GM21737 (cell line): ENCODE results near the gene RSU1.

ENCODE experiments used
- ATAC-seq: cut with Tn5 transposase; IDR thresholded peaks from one replicate; pipeline ENCODE4 v1.9.1; 2021; ENCODE audit warnings: mild to moderate bottlenecking, moderate library complexity; ENCODE audit not compliant: unreplicated experiment

RSU1 gene

DNA sequence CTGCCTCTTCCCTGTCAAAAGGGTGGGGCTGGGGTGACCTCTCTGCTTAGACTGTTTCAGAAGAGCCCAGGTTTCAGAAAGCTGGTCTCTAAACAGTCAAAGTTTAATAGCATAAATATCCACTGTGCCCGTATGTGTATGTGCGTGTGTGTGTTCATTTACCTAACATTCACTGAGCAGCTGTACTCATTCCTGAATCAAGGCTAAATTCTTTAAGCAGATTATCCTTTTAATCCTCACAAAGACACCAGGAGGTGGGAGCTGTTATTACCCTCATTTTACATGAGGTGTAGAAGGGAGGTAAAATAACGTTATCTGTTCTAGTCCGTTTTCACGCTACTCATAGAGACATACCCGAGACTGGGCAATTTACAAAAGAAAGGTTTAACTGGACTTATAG is 72.2 kb downstream of the RSU1 start:
- ATAC-seq, result no peak

DNA sequence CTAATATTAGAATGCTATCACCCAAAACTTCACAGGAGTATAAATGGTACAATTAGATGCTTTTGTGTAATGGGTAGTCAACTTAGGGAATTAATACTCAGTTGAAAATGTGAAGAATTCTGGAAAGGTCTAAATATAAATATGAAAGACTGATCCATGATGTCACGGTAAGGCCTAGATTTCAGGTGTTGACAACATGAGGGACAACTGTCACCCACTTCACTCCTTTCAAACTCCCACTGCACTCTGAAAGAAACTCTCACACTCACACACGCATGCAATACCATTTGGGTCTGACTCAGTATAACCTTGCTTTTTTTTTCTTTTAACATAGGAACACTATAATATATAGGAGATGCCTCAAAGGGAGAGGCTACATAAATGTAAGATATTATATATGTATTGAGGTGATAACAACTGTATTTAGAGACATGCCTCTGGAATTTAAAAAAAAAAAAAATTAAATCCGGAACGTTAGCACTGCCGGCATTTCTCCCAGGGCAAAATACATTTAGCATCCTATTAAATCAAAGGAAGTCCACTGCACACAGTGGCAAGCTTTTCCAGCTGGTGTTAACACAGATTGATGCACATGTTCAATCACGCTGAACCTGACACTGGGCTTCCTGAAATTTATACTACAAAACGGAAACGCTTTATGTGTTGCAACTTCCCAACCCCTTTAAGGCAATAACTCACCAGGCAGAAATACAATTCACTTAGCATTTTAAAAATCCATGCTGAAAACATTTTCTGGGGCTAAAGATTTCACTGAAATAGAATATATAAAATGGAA is 74.9 kb downstream of the RSU1 start:
- no peak for ATAC-seq

DNA sequence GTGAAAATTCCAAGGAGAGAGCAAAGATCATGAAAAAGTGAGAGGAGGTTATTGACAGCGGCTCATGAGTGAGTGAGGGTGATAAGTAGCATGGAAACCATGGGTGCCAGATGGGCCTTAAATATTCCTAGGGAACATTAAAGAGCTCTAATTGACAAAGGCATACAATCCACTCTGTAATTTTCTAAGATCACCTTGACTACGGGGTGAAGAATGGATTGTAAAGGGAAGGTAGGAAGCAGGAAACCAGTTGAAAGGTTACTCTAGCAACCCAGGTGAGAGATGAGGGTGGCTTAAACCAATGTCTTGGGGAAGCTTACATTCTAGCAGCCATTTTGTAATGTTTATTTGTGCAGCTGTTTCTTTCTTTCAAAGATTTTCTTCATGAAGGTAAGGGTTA is 75.7 kb downstream of the RSU1 start:
- ATAC-seq, result no peak

DNA sequence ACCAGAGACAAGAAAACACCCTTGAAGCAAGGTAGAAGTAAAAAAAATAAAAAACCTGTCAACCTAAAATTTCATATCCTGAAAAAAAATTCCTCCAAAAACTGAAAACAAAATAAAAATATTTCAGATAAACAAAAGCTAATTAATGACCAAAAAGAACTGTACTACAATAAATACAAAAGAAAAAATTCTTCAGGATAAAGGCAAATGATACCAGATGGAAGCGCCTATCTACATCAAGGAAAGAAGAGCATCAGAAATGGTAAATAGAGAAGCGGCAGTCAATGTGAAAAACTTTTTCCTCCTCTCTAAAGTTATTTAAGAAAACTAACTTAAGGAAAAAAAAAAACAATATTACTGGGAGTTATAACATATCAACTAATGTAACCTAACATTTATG is 79.8 kb downstream of the RSU1 start:
- ATAC-seq, result no peak

DNA sequence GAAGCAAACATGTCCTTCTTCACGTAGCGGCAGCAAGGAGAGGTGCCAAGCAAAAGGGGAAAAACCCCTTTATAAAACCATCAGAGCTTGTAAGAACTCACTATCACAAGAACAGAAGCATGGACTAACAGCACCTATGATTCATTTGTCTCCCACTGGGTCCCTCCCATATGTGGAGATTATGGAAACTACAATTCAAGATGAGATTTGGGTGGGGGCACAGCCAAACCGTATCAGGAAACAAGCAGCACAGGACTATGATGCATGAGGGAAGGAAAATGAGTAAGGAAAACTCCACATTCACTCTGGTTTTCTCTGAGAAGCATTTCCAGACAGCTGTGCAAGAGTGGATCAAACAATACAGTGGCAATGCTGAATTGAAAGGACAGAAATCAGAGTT is 81.6 kb downstream of the RSU1 start:
- no peak for ATAC-seq

DNA sequence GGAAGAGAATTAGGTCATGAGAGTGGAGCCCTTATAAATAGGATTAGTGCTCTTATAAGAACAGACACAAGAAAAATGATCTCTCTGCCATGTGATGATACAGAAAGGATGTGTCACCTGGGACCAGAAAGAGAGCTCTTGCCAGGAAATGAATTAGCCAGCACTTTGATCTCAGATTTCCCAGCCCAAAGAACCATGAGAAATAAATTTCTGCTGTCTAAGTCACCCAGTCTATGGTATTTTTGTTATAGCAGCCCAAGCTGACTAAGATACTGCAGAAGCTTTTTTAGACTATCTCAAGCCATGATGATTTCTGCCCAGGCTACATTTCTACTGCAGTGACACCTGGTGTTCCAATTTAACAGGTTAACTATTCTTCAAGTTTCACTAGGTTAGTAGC is 84.8 kb downstream of the RSU1 start:
- no peak for ATAC-seq

DNA sequence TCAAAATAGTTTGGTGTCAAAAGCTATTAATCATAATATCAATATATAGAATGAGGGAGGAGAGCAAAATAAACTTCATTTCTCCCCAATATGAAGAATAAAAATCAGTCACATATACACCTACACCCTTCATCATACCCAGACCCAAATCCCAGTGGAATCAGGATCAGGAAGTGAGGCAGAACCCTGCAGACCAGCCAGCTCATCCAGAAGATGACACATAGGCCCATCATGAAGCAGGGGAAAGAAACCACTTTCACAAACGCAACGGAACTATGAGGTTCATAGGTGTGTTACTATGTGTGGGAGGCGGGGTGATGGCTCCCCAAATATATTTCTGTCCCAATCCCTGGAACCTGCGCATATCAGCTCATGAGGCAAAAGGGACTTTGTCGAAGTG is 89.0 kb downstream of the RSU1 start:
- no peak for ATAC-seq

DNA sequence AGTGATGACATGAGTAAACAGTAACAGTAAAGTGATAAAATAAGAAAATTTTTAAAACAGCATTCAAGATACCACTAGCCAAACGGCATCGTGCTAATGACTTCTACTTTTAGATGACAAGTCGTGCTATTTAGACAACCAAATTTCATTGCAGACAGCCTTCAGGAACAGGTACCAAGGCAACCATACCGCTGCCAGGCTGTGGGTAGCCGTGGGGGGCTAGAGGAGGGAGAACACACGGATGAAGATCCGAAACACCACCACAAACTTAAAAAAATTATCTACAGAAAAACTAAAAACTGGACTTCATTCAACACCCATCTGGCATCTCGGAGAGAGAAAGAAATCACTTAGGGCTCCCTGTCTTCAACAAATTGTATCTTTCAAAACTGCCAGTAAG is 89.6 kb downstream of the RSU1 start:
- no peak for ATAC-seq

DNA sequence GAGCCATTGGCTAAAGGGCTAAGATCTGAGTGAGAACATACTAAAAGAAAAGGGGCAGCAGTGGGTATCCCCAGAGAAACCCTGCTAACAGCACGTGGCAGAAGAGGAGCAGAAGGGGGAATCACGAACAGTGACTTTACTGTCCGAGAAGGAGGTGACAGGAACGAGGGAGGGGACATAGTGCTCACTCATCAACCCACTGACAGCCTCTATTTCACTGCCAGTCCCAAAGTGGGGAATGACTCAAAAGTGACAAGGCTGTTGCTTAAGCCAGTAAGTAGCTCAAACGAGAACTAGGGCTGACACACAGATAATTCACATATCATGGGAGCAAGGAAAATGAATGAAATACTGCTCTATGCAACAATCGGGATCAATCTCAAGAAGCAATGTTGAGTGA is 92.7 kb downstream of the RSU1 start:
- no peak for ATAC-seq

DNA sequence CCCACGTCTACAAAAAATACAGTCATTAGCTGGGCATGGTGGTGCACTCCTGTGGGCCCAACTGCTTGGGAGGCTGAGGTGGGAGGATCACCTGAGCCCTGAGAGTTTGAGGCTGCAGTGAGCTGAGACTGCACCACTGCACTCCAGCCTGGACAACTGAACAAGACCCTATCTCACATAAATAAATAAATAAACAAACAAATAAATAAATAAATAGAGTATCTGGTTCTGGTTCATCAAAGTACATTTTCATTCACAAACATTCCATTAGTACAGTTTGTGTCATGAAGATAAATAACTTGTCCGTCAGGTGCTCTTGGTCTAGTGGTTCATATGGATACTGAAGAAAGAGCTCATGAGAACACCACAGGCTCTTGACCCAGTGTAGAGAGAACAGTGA is 96.4 kb downstream of the RSU1 start:
- no peak for ATAC-seq

DNA sequence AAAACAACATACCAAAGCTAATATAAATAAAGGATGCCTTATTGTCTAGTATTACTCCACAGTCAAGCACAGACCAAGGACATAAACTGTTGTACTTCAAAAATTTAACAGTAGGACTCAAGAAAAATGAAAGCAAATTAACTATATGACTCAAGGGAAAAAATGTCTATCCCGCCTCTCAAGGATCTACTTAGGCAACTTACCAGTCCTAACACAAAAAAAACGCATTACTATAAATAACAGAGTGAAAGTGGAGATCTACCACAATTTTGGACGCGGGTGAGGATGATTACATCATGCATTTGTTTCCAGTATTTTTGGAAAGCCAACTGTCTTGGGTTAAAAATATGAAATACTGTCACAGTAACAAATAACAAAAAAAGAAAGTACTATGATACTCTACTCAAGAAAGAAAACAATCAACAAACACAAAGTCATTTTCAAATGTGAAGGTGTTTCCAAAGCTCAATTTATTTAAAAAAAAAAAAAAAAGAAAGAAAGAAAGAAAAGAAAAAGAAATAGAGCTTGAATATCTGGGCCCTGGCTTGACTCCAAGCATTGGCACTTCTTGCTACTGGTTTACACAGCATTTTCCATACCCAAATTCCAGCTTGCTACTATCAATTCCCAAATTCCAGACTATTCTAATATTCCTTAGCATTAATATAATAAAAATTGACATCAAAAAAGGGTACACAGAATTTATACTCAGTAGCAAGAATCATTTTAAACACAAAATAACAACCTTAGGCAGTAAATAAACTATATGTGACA is 99.4 kb downstream of the RSU1 start:
- ATAC-seq, result no peak

DNA sequence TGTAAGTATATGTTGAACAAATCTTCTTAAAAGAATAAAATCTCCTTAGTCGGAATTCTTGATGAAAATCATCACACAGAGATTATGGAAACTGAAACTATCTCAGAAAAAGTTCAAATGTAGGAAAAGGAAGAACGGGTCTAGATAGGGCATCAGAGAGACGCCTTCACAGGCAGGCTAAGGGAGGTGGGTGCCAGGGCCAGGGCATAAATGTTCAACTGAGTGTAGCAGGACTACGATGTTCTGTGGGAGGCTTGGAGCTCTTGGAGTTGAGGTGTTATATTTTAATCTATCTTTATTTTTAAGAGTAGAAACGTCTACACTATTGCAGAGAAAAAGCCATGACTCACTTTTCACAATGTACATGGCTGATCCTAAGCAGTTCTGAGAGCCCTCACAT is 101.2 kb downstream of the RSU1 start:
- no peak for ATAC-seq

DNA sequence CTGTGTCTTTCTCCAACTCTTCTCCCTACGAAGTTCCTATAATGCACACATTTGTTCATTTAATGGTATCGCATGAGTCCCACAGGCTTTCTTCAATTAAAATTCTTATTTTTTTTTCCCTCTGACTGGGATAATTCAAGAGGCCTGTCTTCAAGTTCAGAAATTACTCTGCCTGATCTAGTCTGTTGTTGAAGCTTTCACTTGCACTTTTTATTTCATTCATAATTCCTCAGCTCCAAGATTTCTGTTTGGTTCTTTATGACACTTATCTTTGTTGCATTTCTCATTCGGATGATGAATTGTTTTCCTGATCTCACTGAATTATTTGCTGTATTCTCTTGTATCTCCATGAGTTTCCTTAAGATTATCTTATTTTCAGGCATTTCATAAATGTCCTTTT is 103.9 kb downstream of the RSU1 start:
- ATAC-seq, result no peak

DNA sequence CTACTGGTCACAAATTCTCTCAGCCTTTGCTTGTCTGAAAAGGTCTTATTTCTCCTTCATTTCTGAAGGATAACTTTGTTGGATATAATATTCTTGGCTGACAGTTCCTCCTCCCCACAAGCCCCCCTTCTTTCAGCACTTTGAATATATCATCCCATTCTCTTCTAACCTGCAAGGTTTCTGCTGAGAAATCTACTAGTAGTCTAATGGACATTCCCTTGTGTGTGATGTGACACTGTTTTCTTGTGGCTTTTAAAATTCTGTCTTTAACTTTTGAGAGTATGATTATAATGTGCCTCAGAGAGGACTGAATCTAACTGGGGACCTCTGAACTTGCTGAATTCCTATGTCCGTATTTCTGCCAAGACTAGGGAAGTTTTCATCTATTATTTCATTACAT is 104.3 kb downstream of the RSU1 start:
- ATAC-seq, result no peak

DNA sequence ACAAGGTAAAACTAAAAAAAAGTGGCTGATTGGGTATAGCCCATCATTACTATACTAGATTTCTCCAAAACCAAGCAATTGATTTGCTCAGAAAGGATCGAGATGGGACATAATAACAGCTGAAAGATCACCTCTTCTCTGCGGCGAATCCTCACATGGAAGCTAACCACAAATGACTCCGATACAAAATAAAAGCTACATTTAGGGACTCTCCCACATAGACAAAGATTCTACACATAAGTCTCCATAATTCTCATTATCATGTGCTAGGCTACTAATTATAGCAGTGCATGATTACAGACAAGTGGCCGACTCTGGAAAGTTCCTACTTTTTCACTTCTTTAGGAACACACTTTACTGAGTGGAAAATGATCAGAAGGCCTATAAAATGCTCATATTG is 116.9 kb downstream of the RSU1 start:
- no peak for ATAC-seq

DNA sequence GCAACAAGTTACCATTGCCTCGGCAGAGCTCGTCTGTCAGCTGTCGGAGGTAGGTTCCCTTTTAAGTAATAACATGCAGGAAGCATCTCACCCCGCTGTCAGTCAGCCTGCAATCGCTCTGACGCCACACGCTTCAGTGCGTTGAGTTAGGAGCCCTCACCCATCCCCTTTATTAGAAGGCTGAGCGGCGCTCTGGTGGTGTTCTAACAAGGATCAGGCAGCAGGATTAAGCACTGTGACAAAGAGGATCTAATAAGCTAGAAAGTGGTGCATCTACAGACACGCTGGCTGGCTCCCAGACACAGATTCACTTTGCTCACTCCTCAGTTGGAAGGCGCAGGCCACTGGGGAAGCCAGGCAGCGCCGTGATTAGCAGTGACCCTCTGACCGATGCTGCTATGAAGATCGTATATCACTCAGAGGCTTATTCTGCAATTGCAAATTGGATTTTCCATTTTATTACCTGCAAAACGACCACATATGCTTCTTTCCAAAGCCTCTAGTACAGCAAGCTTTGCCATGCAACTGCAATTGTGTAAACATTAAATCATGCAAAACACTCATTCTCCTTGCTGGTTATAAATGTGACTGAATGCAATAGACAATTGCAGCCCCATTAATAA is 117.7 kb downstream of the RSU1 start:
- no peak for ATAC-seq

DNA sequence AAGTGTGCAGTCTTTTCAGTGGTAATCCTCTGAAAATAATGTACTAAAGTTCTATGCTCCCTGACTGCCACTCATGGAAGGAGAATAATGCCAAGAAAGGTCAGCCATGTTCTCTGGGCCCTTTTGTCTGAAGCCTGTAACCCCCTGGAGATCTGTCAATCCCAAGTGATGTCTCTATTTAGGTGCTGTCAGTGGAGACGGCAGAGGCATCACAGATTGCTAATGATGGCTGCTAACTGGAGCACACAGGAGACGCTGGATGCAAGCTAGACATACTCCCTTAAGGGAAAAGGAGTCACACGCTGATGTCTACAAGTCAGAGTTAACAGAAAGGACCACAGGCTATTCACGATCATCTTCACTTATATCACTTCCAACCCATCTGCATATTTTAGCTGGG is 118.8 kb downstream of the RSU1 start:
- ATAC-seq, result no peak

DNA sequence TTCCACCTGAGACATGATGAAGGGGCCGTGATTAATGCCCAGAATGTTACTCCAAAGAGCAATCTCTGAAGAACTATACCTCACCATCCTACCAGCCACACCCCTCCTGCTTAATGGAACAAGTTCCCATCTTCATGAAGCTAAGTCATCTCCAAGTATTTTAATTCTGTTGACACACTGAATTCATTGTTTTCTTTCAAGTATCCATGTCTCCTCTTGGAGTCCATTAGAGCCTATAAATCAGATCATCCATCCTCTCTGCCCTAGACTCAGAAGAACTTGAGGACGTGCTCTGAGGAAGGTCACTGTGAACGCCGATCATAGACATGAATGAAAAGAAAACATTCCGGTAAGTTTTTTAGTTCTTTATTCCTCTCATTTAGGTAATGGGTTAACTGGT is 126.8 kb downstream of the RSU1 start:
- ATAC-seq, result no peak

DNA sequence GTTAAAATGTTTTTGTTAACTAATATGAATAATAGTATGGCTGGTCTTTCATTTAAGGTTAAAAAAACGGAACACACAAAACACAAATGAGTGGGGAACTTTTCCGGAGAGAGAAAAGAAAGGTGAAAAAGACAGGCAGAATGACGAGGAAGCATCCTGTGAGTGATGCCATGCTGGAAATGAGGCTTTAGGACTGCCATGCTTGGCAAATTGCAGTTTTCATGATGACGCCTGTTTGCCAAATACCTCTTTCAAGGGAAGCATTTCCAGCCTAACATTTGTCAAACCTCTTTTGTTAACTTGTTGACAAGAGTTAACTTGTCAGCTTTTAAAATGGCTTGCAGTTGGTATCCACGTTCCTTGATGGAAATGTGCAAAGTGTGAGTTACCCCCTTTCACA is 127.5 kb downstream of the RSU1 start:
- no peak for ATAC-seq

DNA sequence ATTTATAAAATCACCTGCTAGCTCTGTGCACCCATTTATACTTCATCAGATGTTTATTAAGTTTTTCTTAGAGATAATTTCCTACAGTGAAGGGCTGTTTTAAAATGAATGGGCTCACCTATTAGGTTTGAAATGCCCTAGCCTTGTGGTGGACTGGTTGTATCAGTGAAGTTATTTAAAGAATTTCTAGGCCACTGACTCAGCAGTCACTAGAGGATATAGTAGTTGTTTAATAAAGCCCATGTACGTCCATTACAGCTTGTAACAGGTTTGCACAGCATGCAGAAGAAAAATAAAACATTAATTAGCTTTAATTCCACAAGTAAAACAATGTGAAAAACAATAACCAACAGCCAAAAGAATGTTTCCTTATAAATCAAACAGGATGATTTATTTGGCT is 128.0 kb downstream of the RSU1 start:
- no peak for ATAC-seq

DNA sequence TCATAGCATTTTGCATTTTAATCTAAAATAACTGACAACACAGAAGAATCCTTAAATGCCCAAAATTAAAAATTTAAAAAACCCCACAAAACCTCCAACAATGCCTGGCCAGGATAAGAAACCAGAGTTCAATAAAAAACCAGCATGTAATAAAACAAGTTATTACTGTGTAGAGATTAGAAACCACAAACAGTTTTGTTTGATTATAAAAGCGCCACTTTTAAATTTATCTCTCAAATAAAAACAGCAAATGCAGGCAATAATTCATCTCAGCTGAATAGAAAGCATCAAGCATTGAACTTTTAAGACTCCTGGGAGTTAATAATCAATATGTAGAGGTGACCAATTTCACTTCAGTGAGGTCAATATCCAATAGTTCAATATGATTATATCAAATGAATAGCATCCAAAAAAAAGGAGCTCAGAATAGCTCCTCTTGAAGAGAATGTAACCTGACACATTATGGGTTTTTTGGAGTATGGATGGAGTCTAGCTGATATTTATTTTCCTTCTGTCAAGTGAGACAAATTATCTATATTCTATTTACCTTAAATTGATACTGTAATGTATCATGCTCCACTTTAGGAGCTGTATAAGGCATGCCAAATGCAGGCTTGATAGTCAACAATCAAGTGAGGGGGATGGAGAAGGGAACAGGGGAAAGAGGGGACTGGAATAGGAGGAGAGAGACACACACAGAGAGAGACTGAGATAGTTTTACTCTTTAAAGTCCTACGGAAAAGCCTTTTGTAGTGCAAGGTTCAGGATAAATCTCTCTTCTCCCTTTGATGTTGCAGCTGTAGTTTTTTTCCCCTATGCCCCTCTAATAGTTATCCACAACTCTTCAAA is 130.9 kb downstream of the RSU1 start:
- ATAC-seq, result no peak
